ENCODE measurements around the gene NOX4. TPM values are rescaled to one million over a fixed set of nuclear protein-coding genes. Genes with fewer than 3 reads are reported as not detected.

Gene NOX4
- total RNA-seq: not detected in 2 replicates

- intact Hi-C loops (cut with micrococcal nuclease): no loop called here
Observed at GRCh38 chr11:89490981-89491690, at the start of gene NOX4. Gene NOX4 (minus strand): TSS chr11:89491375. CDS start chr11:89491246, 129 bp downstream.

DNA sequence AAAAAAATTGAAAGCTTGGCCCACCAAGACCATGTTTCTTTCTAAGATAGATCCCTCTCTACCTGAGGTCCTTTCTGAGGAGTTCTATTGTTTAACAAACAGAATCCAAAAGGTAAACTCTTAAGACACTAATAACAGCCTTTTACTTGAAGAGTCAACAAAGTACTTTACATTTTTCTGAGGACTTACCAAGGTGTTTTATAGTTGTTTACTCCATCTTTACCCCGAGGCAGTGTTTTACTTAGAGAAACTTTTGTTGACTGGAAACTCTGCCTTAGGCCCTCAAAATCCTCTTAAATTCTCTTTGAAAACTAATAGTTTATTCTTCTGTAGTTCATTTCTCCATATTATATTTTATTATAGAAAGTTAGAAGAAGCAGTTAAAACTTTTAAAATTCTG lies 49.7 kb upstream of the NOX4 start:
- intact Hi-C loops (cut with micrococcal nuclease): no loop called here

- intact Hi-C loops (cut with micrococcal nuclease): no loop called here
Observed at GRCh38 chr11:89537936-89538335, 46.8 kb upstream of the NOX4 start.

- intact Hi-C loops (cut with micrococcal nuclease): no loop called here
Observed at GRCh38 chr11:89536926-89537325, 45.8 kb upstream of the NOX4 start.

- intact Hi-C loops (cut with micrococcal nuclease): no loop called here
Observed at GRCh38 chr11:89535221-89535620, 44.0 kb upstream of the NOX4 start.

DNA sequence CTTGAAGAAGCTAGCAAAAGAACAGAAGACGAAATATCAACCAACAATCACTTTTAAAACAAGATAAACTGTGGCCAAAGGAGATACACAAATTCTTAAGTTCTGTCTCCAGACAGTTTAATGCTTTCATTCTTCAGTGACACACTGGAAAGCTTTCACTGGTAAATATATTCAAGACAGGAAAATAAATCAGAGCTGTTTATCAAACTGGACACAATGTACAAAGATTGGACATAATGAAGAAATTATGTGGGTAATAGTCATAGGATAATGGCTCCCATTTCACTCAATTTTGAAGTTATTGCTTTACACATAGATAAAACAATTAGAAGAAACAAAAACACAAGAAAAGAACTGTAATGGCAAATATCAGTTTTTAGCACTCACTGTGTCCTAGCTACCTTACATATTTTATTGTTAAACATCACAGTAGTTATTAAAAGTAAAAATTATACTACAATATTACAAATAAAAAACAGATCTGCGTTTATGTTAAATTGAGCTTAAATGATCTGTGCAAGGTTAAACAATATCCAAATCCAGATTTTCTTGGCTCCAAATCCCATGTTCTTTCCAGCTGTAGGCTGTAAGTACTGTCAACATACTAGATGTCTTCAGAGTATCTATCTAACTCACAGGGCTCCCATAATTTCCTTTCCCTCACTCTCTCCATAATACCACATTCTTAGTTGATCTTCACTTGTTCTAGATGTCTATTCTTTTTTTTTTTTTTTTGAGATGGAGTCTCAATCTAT lies 38.6 kb upstream of the NOX4 start:
- intact Hi-C loops (cut with micrococcal nuclease): no loop called here

DNA sequence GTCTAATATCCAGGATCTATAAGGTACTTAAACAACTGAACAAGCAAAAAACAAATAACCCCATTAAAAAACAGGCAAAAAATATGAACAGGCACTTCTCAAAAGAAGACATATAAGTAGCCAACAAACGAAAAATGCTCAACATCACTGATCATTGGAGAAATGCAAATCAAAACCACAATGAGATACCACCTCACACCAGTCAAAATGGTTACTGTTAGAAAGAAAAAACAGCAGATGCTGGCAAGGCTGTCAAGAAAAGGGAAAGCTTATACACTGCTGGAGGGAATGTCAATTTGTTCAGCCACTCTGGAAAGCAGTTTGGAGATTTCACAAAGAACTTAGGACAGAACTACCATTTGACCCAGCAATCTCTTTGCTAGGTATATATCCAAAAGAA lies 30.6 kb upstream of the NOX4 start:
- intact Hi-C loops (cut with micrococcal nuclease): no loop called here

GRCh38 chr11:89521294-89521693 lies 30.1 kb upstream of the NOX4 start:
- intact Hi-C loops (cut with micrococcal nuclease): no loop called here

- intact Hi-C loops (cut with micrococcal nuclease): no loop called here
Observed at GRCh38 chr11:89516496-89516895, 25.3 kb upstream of the NOX4 start.

DNA sequence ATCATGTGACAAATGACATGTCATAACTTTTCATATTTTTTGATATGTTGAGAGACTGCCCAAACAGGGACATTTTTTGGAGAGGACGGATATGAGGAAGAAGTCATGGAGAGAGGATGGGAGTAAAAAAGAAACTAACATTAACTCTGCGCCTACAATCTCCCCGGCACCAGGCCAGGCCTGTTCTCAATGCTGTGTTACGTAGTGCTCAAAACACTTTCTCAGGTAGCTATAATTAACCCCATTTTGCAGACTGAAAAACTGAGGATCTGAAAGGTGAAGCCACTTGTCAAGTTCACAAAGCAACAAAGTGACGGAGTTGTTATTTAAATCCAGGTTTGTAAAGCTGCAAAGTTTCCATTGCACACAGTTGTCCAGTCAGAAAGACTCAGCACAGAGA lies 17.4 kb upstream of the NOX4 start:
- intact Hi-C loops (cut with micrococcal nuclease): no loop called here

DNA sequence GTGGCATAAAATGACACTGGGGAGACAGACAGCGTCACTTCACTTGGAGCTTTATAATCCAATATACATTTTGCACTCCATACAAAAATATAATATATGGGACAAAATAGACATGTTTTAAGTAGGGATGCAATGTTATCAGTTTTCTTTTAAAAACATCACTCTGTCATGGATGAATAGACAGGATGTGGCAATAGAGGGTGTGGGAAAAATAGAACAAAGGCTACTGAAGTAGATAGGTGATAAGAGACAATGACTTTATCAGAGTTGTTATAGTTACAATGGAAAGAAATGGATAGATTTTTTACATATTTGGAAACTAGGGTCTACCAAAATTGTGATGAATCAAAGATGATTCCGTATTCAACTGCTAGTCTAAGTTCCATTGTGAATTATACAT lies 13.1 kb upstream of the NOX4 start:
- intact Hi-C loops (cut with micrococcal nuclease): no loop called here

- intact Hi-C loops (cut with micrococcal nuclease): no loop called here
Observed at GRCh38 chr11:89503422-89503821, 12.2 kb upstream of the NOX4 start.

DNA sequence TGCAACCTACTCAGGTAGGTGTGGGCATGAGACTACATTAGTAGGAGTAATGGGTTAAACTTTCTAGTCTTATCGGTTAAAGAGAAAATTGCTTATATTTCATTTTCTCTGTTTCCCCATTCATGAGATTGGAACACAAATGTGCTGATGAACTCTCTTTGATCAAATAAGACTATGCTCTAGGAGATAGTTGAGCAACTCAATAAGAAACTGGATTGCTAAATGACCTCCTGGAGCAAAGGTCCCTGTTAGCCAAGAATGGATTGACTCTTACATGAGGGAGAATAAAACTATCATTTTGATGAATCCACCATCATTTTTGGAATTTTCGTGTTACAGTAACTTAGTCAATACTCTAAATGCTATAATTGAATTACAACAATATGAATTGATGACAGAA lies 11.1 kb upstream of the NOX4 start:
- intact Hi-C loops (cut with micrococcal nuclease): no loop called here

DNA sequence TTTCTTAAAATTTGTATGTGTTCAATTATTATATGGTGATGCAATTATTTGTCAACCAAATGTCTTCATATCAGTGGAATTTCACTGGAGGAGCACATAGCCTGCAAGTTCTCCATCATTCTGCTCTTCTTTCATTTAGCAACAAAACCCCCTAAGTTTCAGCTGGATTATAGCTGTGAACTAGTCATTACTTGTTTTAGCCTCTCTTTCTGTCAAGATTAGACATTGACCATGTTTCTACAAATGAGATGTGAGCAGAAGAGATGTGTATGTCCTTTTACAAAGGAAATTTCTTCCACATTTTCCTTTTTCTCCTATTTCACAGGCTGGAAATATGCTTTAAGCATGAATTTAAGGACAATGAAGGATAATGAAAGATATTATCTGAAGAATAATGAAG lies 9.2 kb upstream of the NOX4 start:
- intact Hi-C loops (cut with micrococcal nuclease): no loop called here

DNA sequence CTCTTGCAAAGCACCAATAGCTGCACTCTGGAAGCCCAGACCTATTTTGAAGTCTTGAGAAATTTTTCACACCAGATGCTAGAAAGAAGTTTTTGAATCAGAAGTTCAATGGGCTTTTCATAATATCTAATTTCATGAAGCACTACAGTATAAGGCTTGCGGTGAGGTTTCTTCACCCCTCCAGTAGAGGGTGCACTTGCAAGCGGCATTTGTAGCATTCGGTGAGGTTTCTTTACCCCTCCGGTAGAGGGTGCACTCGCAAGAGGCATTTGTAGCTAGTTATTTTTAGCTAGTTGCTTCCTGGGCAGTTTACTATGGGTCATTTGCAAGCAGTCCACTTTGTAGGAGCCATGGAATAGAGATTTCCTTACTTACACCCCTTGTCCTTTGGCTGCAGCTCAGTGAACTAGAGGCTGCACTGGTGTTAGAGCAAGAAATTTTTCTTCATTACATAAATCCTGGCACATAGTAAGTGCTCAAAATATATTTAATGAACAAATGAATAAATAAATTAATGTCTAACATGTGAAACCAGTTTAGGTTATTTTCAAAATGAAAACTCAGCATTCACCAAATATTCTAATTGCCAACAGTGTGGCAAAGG lies 7.8 kb upstream of the NOX4 start:
- intact Hi-C loops (cut with micrococcal nuclease): no loop called here

GRCh38 chr11:89495951-89496350 lies 4.8 kb upstream of the NOX4 start:
- intact Hi-C loops (cut with micrococcal nuclease): no loop called here

DNA sequence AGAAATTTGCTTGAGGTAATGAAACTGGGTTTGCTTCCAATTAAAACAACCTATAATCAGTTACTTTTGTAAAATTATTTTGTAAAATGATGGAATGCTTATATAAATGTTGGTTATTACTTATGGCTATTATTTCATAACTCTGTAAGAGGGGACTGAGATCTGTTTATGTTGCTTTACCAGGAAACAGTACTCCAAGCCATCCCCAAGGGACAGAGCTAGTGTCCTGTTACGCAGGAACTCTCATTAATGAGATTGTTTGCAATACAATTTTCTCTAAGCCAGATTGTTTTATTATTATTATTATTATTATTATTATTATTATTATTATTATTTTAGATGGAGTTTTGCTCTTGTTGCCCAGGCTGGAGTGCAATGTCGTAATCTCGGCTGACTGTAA lies 2.3 kb upstream of the NOX4 start:
- intact Hi-C loops (cut with micrococcal nuclease): no loop called here

- intact Hi-C loops (cut with micrococcal nuclease): no loop called here
Observed at GRCh38 chr11:89490602-89490980, 584 bp downstream of the NOX4 start.

- intact Hi-C loops (cut with micrococcal nuclease): no loop called here
Observed at GRCh38 chr11:89489930-89490329, 1.2 kb downstream of the NOX4 start.

DNA sequence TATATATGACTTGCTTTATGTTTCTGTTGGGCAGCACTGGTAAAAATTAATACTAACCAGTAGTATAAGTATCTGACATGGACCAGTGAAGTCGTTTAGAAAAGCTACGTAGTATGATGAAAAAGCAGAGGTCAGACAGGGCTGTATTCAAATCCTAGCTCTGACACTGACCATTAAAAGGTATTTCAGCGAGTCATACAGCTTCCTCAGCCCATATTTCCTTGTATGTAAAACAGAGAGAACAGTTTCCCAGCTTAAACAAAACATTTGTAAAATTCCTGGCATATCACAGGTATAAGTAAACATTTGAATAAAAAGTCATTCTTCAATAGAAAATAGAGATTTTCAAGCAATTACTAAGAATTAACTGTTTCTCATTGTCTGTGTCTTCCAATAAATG lies 4.2 kb downstream of the NOX4 start:
- intact Hi-C loops (cut with micrococcal nuclease): no loop called here

DNA sequence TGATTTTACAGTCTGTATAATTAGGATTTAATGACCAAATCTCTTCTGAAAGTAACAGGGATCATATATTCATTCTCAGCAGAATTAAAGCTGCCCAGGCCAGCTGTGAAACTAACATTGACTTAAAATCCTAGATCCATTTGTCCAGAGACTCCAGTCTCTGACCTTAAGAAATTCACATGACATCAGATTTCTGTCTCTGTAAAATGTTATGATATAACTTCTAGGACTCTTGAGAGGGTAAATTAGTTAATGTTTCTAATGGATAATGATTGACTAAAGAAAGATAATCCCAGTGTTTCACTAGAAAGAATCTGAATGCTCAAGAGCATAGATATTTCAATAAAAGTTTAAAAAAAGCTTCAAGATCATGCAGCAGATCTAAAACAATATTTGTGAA lies 6.3 kb downstream of the NOX4 start:
- intact Hi-C loops (cut with micrococcal nuclease): no loop called here

DNA sequence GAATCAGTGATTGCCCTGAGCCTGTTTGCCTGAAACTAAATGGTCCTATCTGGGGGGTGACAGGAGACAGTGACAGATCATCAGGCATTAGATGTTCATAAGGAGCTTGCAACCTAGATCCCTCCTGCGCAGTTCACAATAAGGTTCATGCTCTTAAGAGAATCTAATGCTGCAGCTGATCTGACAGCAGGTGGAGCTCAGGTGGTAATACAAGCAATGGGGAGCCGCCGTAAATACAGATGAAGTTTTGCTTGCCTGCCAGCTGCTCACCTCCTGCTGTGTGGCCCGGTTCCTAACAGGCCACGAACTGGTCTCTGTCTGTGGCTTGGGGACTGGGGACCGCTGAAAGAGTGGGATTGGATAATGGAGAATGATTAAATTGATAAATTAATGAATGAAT lies 14.0 kb downstream of the NOX4 start:
- intact Hi-C loops (cut with micrococcal nuclease): no loop called here

Measured in T-helper 1 cell treated with Interleukin-12 subunit alpha and Interleukin-12 subunit beta and Interleukin-4 antibody, amounts not matched to agents 30 ng/mL and 1 ng/mL, for 36 hours (primary cell).